ENCODE data around the gene TANGO6. TPM values are rescaled to one million over a fixed set of nuclear protein-coding genes. Genes with fewer than 3 reads are reported as not detected.

TANGO6 gene
- total and polyA plus RNA-seq, 12 donors, result 1.9 to 17.9 (median 10.9) TPM

DNA sequence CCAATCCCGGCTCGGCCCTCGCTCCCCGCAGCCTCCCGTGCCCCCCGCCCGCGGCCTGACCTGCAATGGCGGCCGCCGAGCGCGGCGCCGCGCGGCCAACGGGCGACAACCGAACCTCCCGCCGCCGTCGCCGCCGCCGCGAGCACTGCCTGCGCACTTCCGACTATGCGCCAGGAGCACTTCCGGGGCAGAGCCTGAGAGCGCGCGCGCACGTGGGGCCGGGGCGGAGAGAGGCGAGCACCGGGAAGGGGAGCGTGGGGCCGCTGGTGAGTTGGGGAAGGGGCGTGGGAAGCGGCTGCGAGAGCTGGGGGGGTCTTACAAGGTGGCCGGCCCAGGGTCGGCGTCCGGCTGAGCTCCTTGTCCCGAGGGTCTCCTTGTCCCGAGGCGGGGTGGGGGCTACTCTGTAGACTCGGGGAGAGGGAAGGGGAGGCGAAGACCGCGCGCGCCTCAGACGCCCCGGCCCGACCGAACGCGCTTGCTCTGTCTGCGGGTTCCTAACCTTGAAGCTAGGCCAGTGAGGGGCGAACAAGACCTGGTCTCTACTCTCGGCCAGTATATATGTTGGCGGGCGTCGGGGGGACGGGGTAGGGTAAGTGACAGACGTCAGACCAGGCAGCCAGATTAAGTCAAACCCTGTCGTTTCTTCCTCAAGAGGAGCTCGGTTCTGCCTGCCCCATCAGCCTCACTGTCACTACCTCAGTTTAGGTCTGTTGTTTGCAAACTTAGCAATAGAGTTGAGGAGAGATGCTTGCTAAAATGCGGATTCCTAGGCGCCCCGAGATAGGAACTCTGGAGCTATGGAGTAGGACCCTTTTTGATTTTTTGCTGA is 289.3 kb downstream of the TANGO6 start, which contains the start of the genes CHTF8 and UTP4:
Gene CHTF8 (minus strand): TSS at position 165 of the 829 bp plus-strand sequence. CDS start 11,130 bp downstream, outside the sequence.
Gene UTP4 (plus strand): TSS at position 226 of the 829 bp plus-strand sequence. CDS start 811 bp downstream, outside the sequence.
- WGBS, 4 donors, result 0 to 4% (median 1%) methylated on average over 11 to 78 of the region's 78 CpGs
- peaks cover 0 to 15% of the 10 kb centered on the region in 2 donors for H3K36me3 ChIP-seq (replicated peaks in 1 of 2)
- intact Hi-C loops (cut with DNase I), result no loop called here

DNA sequence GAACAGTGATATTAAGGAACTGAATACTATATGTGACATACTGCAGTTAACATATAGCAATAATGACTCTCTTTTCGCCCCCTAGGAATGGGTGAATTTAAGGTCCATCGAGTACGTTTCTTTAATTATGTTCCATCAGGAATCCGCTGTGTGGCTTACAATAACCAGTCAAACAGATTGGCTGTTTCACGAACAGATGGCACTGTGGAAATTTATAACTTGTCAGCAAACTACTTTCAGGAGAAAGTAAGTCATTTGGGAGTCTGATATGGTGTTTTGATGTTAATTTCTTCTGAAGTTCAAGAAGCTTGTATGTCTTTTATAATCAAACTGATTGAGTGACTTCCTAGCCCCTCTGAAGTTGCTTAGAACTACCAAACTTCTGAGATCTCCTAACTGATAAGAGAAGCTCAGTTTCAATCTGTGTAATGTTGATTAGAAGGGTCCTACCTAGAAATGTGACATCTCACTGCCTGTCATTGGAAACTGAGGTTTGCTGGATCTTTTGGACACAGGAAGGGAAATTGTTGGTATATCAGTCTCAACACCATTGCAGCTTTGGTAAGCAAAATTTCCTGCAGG is 290.1 kb downstream of the TANGO6 start:
- Histone ChIP-seq H3K4me1 (replicated peaks in 1 of 2) (peaks cover 9 to 34% of the 10 kb centered on the region in 2 donors), H3K27me3 (no peaks in the 10 kb centered on the region), H3K4me3 (peak overlapping the region in 2 of 4 donors; percentile 99), H3K36me3 (replicated peaks in 1 of 2) (peaks cover 0 to 20% of the 10 kb centered on the region in 2 donors), H3K9me3 (replicated peaks in 1 of 3) (no peaks in the 10 kb centered on the region), H3K27ac (no peak overlapping the region)
- no peak for DNase-seq
- no peak for TF ChIP-seq POLR2A (IDR thresholded peaks at IDR 0.05)
- TF ChIP-seq, protein P1, sequence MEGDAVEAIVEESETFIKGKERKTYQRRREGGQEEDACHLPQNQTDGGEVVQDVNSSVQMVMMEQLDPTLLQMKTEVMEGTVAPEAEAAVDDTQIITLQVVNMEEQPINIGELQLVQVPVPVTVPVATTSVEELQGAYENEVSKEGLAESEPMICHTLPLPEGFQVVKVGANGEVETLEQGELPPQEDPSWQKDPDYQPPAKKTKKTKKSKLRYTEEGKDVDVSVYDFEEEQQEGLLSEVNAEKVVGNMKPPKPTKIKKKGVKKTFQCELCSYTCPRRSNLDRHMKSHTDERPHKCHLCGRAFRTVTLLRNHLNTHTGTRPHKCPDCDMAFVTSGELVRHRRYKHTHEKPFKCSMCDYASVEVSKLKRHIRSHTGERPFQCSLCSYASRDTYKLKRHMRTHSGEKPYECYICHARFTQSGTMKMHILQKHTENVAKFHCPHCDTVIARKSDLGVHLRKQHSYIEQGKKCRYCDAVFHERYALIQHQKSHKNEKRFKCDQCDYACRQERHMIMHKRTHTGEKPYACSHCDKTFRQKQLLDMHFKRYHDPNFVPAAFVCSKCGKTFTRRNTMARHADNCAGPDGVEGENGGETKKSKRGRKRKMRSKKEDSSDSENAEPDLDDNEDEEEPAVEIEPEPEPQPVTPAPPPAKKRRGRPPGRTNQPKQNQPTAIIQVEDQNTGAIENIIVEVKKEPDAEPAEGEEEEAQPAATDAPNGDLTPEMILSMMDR (IDR thresholded peaks at IDR 0.05), result no peak
- WGBS, 4 donors, result 38 to 49% (median 43%) methylated on average over 5 of the region's 5 CpGs
- intact Hi-C loops (cut with DNase I), result no loop called here

More for the DNA sequence above, 289.3 kb downstream of the TANGO6 start, which contains the start of the genes CHTF8 and UTP4:
- TF ChIP-seq, protein P1 (IDR thresholded peaks at IDR 0.05), result peak in 1 of 6 experiments; percentile 9
- TF ChIP-seq POLR2A (IDR thresholded peaks at IDR 0.05), result peak; percentile 94
- peaks cover 9 to 43% of the 10 kb centered on the region in 2 donors for H3K4me1 ChIP-seq (replicated peaks in 1 of 2)
- H3K27me3 ChIP-seq, result no peaks in the 10 kb centered on the region
- DNase-seq, result peak; percentile 81 to 89 (median 85)
- no peaks in the 10 kb centered on the region for H3K9me3 ChIP-seq (replicated peaks in 1 of 3)
- H3K4me3 ChIP-seq, result peak within 1 kb of the TSS; percentile 66 to 99 (median 97)
- H3K27ac ChIP-seq, result peak within 1 kb of the TSS; percentile 68 to 99 (median 80)

Small RNA genes lying within 50 kb of the gene (small RNA-seq; reads per million reads assigned to genes)
- gene RF00019, result 0 reads per million in 2 donors
- 0 reads per million in 2 donors for gene RF00066
- gene RNU6-898P, result 0 reads per million in 2 donors

Other genes with a start within 250 kb of the TANGO6 start
- 1 to 10 TPM in 6 of 9 donors, under 1 TPM in 2, not detected in 1; 0.29 to 3.3 (median 1.2) TPM for gene CDH3, start 198.2 kb upstream of the TANGO6 start, total RNA-seq
- gene CDH3, start 198.2 kb upstream of the TANGO6 start, polyA plus RNA-seq, result under 1 TPM; 0.16 to 0.97 (median 0.20) TPM
- gene CDH1, start 106.2 kb upstream of the TANGO6 start, total RNA-seq, result 1 to 10 TPM in 2 of 9 donors, under 1 TPM in 4, not detected in 3; 0.11 to 1.2 (median 0.74) TPM
- gene CDH1, start 106.2 kb upstream of the TANGO6 start, polyA plus RNA-seq, result under 1 TPM; 0.24 to 0.40 (median 0.27) TPM

All from adrenal gland (tissue), 12 donors.